GM19455 (cell line): ENCODE results near the gene NLRP9.

ENCODE experiments used
- ATAC-seq: cut with Tn5 transposase; IDR thresholded peaks from one replicate; pipeline ENCODE4 v1.9.1; 2021; ENCODE audit not compliant: unreplicated experiment

NLRP9 gene

GRCh38 chr19:55704494-55705245 lies 33.5 kb downstream of the NLRP9 start:
- ATAC-seq, result no peak

DNA sequence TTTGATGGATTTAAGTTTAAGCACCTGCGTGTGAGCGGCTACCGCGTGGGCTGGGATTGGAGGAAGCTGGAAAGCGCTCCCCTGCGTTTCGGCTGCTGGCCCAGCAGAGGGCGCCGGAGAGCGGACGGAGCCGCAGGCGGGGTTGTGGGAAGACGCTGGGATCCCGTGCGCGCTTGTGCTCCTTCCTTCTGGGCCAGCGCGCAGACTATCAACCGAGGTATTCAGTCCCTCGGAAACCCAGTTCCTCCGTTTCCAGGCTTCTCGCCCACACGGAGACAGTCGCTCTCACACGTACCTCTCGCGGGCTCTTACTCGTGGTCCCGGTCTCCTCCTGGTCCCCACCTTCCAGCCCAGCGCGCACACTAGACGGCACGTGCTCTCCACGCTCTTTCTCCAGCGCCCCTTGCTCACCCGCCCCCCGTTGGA lies 34.4 kb downstream of the NLRP9 start:
- no peak for ATAC-seq

- ATAC-seq, result no peak
Measured at GRCh38 chr19:55702131-55702627, 36.0 kb downstream of the NLRP9 start.

GRCh38 chr19:55700813-55701212 lies 37.4 kb downstream of the NLRP9 start:
- no peak for ATAC-seq

DNA sequence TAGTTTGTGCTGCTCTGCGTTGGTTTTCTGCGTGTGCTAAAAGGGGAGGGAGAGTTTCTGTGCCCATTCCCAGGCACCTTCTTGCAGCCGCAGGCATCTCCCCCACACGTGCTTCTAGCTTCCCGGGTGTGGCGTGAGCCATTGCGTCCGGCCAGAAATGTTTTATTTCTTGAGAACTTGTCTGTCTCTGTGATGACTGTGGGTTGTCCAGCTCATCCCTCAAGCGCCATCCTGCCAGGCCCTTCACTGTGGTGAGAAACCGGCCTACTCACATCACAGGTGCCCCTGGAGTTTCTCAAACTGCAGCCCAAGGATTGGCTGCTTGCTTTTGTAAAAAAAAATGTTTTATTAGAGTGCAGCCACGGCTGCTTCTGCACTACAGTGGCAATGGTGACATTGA lies 39.0 kb downstream of the NLRP9 start:
- no peak for ATAC-seq

DNA sequence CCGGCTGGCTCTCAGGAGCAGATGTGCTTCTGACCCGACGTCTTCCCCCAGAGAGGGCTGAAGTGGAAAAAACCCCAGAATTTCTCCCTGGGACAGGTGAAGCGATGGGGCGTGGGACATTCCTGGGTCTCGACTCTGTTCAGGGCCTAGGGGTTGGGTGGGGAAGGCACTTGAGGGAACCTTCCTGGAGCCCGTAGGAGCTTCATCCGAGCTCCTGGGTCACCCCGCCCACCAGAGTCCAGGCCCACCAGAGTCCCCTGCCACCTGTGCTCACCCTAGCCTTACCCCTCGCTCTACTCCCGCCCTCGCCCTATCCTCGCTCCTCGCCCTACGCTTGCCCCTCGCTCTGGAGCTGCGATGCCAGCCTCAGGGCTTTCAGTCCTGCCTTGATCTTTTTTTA lies 39.9 kb downstream of the NLRP9 start:
- ATAC-seq, result no peak

GRCh38 chr19:55697698-55698097 lies 40.5 kb downstream of the NLRP9 start:
- no peak for ATAC-seq

- no peak for ATAC-seq
Measured at GRCh38 chr19:55697069-55697440, 41.1 kb downstream of the NLRP9 start.

DNA sequence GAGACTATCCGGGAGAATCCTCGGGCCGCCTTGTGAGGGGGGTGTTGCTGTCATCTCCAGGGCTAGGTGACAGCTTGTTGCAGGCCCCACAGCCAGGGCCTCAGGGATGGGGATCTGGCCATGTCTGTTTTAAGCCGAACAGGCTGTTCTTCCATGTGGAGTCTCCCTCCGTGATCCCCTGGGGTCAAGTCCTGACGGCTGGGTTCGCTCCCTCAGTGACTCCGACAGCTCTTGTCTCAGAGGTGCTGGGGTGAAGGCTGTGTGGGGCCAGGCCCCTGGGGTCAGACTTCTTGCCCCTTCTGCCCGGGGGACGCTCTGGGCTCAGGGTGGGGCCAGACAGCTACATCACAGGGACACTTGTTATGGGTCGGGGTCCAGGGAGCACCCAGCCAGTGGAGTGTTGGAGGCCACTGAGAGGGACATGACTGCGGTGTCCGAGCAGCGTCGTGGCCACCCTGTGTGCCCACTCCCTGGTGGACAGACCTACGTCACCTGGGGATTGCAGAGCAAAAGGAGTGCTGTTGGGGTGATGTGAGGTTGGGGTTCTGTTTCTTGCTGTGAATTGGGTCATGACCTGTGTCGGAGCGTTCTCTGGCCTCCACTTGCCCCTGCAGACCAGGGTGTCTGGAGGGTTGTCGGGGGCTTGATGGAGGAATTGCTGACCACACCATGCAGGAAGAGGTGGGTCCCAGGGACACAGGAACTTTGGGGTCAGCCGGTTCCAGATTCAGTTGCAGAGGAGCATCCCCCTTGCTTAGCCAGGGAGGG lies 41.7 kb downstream of the NLRP9 start:
- ATAC-seq, result no peak

GRCh38 chr19:55695511-55696290 lies 42.5 kb downstream of the NLRP9 start:
- no peak for ATAC-seq

GRCh38 chr19:55694656-55695491 lies 43.3 kb downstream of the NLRP9 start:
- no peak for ATAC-seq

GRCh38 chr19:55694241-55694655 lies 44.0 kb downstream of the NLRP9 start:
- no peak for ATAC-seq

- no peak for ATAC-seq
Measured at GRCh38 chr19:55693336-55693974, 44.7 kb downstream of the NLRP9 start.

DNA sequence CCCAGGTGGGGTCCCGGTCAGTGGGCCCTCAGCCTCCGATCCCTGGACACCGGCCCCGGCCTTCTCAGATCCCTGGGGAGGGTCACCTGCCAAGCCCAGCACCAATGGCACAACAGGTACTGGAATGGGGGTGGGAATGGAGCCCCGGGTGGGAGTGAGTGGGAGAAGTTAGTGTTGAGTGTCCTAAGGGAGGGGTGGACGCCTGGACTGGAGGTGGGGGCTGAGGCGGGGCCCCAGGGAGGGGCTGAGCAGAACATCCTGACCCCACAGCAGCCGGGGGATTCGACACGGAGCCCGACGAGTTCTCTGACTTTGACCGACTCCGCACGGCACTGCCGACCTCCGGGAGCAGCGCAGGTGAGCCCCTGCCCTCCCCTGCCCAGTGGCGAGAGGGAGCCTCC lies 45.5 kb downstream of the NLRP9 start:
- ATAC-seq, result no peak

DNA sequence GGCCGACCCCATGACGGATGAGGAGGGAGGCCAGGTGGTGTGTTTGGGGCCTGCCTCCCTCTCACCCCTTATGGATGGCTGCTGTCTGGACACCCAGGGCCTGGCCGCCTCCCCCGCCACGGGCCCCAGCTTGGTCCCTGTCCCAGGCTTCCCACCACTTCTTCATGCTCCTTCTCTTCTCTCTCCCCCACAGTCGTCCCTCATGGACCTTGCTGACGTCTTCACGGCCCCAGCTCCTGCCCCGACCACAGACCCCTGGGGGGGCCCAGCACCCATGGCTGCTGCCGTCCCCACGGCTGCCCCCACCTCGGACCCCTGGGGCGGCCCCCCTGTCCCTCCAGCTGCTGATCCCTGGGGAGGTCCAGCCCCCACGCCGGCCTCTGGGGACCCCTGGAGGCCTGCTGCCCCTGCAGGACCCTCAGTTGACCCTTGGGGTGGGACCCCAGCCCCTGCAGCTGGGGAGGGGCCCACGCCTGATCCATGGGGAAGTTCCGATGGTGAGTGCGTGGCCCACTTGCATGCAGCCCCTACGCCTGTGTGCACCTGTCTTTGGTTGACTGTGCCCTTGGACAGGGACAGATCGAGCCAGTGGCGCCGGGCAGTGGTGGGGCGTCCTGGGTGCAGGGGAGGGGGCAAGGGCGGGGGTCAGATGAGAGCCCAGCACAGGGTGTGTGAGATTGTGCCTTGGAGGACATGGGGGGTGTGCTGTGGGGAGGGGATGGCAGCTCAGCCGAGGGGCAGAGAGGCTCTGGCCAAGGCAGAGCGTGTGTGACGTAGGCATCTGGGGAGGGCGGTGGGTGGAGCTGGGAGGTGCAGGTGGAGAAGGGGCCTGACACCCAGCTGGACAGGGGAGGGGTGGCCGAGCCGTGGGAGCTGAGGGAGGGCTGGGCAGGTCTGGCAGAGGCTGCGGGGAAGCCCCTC lies 46.4 kb downstream of the NLRP9 start:
- no peak for ATAC-seq

DNA sequence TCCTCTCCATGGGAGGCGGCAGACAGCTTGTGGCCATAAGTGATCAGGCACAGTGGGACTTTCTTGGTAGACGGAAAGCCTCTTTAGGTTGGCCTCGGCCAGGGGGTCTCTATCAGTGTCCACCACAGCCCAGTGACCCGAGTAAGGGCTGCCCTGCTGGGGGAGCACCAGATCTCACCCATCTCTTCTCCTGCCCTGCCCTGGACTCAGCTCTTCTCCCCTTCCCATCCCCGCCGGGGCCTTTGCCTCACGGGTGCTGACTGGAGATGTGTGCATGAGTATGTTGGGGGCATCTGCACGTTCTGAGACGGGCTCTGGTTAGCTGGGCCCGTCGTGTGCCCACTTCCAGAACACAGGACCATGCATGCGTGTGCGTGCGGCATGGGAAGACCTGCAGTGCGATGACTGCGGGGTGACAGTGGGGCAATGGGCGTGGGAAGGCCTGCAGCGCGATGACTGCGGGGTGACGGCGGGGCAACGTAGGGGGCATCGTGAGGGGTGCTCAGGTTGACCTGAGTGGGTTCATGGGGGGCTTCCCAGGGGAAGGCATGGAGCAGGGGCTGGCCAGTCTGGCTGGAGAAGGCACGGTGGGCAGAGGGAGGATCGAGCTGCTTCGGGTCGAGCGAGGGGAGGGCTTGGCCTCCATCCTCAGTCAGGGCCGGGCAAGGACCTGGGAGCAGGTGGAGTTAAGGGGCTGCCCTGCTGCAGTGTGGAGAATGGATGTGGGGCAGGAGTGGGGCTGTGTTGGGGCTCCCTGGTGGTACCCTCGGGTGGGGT lies 47.2 kb downstream of the NLRP9 start:
- ATAC-seq, result no peak

GRCh38 chr19:55690109-55690768 lies 48.0 kb downstream of the NLRP9 start:
- ATAC-seq, result no peak
